Testis (tissue), 3 donors: ENCODE measurements around the gene TECR. TPM values are rescaled to one million over a fixed set of nuclear protein-coding genes. Genes with fewer than 3 reads are reported as not detected.
A peak's percentile ranks its signal among the peaks of the same experiment; 100 is the strongest.

Source experiments
- DNase-seq: peaks from one replicate; pipeline ENCODE4 v3.0.0-alpha.2; 2019
- H3K27ac ChIP-seq, 2 donors: fragments of 200-600 bp; sonication (generic); one replicate each; pipeline ENCODE4 v1.5.1; 2019
- H3K27me3 ChIP-seq: fragments of 200-600 bp; sonication (generic); one replicate; pipeline ENCODE4 v1.5.1; 2019
- H3K36me3 ChIP-seq: fragments of 200-600 bp; sonication (generic); one replicate; pipeline ENCODE4 v1.5.1; 2017; ENCODE audit warnings: low read depth; ENCODE audit errors: missing control alignments
- H3K4me1 ChIP-seq: fragments of 200-600 bp; sonication (generic); one replicate; pipeline ENCODE4 v1.5.1; 2019
- H3K4me3 ChIP-seq, 2 donors: fragments of 200-600 bp; sonication (generic); one replicate each; pipeline ENCODE4 v1.5.1; 2017 to 2019
- H3K9me3 ChIP-seq: fragments of 200-600 bp; sonication (generic); one replicate; pipeline ENCODE4 v1.5.1; 2017
- POLR2A ChIP-seq: fragments of 450-650 bp; IDR thresholded peaks from one replicate; pipeline ENCODE4 v1.6.1; 2017; ENCODE audit warnings: antibody characterized with exemption, mild to moderate bottlenecking, moderate library complexity
- WGBS, 2 donors: methylation state at CpG; one replicate each; pipeline ENCODE4 v1.1.5; 2018; 5-methylcytosine and 5-hydroxymethylcytosine counted together
- intact Hi-C: fragments of 100-400 bp; cut with DNase I; formaldehyde crosslinking; loops from one replicate; pipeline ENCODE4 v1.15.1; 2023; ENCODE audit warnings: low total_unique reads
- polyA plus RNA-seq: library from polyadenylated mRNA; stranded (reverse); fragments of 350-450 nt; fragmentation: Illumina TruSeq; extraction: RNeasy Lipid Tissue Mini Kit (QIAGEN cat#74804); gene quantifications from one replicate; pipeline ENCODE4 v1.2.3, GENCODE V29; 2014; ENCODE audit warnings: low read depth, low replicate concordance; ENCODE audit not compliant: insufficient read depth
- total RNA-seq, 2 donors: library from RNA; depleted of rRNA; stranded (reverse); fragments of >200 nt; gene quantifications; one replicate each; pipeline ENCODE4 v1.2.3, GENCODE V29; 2016
- TF ChIP-seq, protein P1 (sequence below), 3 experiments: fragments of 450-650 bp in 2 of 3; fragments of 200-600 bp in 1 of 3; sonication (generic) in 1 of 3; IDR thresholded peaks; one replicate each; pipeline ENCODE4 v1.5.1; 2016 to 2019; ENCODE audit warnings: antibody characterized with exemption in 3 of 3, mild to moderate bottlenecking in 2 of 3, moderate library complexity in 1 of 3

TECR gene
- total and polyA plus RNA-seq, 3 donors from 2014 or later = 164 to 418 (median 192) TPM

DNA sequence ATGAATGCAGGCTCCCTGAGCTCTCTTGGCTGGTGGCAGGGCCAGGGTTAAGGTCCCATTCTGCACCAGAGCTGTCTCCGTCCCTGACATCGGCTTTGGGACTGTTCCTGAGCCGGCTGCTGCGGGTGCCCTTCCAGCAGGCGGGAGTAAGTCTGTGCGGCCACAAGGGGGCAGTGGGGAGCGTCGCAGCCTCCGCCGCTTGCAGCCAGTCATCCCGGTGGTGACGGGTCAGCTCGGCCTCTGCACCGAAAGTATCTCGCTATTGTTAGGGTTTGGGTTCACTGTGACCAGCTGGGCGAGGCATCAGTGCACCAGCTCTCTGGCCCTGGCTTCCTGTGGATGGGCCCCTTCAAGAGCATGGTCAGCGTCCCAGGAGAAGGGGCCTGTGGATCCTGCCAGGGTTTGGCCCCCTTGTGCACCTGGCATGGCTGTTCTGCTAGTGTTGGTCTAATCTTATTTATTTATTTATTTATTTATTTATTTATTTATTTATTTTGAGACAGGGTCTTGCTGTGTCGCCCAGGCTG lies 27.3 kb downstream of the TECR start:
- peaks cover 37% of the 10 kb centered on the region for H3K4me1 ChIP-seq
- H3K4me3 ChIP-seq = no peak overlapping the region
- H3K27ac ChIP-seq = no peak overlapping the region
- intact Hi-C loops = no loop called here
- H3K36me3 ChIP-seq = no peaks in the 10 kb centered on the region
- peak; percentile 72 for DNase-seq
- H3K9me3 ChIP-seq = no peaks in the 10 kb centered on the region
- 30 to 76% methylated on average over 3 to 18 of the region's 18 CpGs for WGBS, 2 donors
- H3K27me3 ChIP-seq = no peaks in the 10 kb centered on the region
- TF ChIP-seq, protein P1, sequence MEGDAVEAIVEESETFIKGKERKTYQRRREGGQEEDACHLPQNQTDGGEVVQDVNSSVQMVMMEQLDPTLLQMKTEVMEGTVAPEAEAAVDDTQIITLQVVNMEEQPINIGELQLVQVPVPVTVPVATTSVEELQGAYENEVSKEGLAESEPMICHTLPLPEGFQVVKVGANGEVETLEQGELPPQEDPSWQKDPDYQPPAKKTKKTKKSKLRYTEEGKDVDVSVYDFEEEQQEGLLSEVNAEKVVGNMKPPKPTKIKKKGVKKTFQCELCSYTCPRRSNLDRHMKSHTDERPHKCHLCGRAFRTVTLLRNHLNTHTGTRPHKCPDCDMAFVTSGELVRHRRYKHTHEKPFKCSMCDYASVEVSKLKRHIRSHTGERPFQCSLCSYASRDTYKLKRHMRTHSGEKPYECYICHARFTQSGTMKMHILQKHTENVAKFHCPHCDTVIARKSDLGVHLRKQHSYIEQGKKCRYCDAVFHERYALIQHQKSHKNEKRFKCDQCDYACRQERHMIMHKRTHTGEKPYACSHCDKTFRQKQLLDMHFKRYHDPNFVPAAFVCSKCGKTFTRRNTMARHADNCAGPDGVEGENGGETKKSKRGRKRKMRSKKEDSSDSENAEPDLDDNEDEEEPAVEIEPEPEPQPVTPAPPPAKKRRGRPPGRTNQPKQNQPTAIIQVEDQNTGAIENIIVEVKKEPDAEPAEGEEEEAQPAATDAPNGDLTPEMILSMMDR (IDR thresholded peaks at IDR 0.05) = peak; percentile 62 to 92 (median 78)
- TF ChIP-seq POLR2A = no peak

DNA sequence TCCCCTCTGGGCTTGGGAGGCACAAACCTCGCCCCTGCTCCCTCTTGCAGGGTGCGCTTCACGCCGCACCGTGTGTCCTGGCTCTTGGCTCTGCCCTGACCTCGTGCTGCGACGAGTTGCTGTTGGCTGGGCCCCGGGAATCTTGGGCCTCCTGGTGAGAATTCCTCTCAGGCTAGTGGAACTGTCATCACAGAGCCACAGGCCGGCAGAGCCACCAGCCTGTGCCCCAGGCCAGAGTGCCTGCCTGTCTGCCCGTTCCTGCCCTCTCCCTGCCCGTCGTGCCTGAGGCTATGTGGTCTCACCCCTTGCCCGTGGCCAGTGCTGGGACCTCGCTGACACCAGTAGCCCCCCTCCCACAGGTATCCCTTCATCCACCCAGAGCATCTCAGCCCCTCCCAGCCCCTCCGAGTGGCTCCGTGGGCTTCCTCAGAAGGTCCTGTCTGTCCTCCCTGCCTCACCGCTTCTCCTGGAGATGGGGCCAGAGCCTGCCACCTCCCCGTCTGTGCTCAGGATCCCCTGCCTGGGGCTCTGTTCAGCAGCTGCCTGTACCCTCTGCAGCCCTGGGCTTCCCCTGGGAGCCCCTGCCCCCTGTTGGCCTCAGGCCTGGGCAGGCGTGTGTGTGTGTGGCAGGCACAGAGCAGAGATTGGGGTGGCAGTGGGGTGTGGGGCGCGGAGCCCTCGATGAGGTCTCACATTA lies 29.1 kb downstream of the TECR start:
- Histone ChIP-seq H3K4me1 (peaks cover 40% of the 10 kb centered on the region), H3K27me3 (no peaks in the 10 kb centered on the region), H3K4me3 (no peak overlapping the region), H3K27ac (no peak overlapping the region), H3K36me3 (no peaks in the 10 kb centered on the region), H3K9me3 (no peaks in the 10 kb centered on the region)
- no peak for TF ChIP-seq POLR2A
- TF ChIP-seq, protein P1 (IDR thresholded peaks at IDR 0.05) = no peak
- DNase-seq = no peak
- intact Hi-C loops = no loop called here
- 79 to 82% methylated on average over 21 to 23 of the region's 23 CpGs for WGBS, 2 donors

DNA sequence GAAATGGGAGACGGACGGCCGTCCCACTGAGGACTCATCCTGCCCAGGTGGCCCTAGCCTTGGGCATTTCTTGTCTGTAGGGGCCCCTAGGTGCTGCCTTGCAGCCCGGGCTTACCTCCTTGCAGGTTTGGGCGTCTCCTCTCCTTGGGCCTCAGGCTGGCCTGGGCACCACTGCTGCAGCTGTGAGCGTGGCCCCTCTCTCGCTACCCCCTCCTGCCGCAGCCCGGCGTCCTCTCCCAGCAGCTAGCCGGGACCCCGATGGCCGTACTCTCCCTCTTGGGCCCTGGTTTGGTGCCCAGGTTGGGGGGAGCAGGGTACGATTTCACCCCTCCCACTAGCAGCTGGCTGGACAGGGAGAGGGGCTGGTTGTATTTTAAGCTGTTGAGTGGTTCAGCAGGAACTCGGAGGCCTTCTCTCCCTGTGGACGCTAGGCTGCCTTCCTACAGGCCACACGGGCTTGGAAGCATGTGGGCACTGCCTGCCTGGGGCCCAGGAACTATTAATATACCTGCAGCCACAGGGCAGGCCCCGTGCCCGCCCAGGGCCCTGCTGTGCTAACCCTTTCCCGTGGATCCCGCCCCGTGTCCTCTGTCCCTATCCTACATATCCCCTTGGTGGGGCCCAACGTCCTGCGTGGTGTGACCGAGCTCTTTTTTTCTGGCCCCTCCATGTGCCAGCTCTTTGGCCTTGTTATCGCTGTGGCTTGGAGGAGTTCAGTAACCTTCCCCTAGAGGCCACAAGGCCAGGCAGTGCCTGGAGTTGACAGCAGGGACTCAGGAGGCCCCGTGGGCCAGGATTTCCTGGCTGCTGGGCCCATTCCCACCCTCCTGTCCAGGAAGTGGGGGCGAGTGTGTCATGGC lies 30.8 kb downstream of the TECR start:
- no peaks in the 10 kb centered on the region for H3K27me3 ChIP-seq

DNA sequence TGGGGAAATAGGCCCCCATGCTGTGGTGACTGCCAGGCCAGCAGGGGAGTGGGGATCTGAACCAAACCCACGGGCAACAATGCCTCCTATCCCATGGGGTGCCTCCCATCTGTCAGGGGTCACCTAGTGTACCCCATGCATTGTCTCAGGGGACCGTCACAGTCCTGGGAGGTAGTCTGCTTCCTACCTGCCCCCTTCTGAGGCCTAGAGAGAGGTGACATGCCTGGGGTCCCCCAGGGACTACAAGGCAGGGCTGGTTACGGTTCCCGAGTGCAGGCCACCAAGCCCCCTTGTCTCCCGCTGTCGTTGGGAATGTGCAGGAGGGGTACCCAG lies 31.3 kb downstream of the TECR start:
- H3K4me1 ChIP-seq = peaks cover 29% of the 10 kb centered on the region
- DNase-seq = no peak
- no peak overlapping the region for H3K27ac ChIP-seq
- no peaks in the 10 kb centered on the region for H3K9me3 ChIP-seq
- no peak for TF ChIP-seq POLR2A
- TF ChIP-seq, protein P1 (IDR thresholded peaks at IDR 0.05) = no peak
- WGBS, 2 donors = 80 to 88% methylated on average over 2 to 6 of the region's 6 CpGs
- H3K27me3 ChIP-seq = no peaks in the 10 kb centered on the region
- H3K4me3 ChIP-seq = no peak overlapping the region
- H3K36me3 ChIP-seq = no peaks in the 10 kb centered on the region
- intact Hi-C loops = no loop called here

More for the DNA sequence above, 30.8 kb downstream of the TECR start:
- H3K9me3 ChIP-seq = no peaks in the 10 kb centered on the region
- no peaks in the 10 kb centered on the region for H3K36me3 ChIP-seq
- H3K4me3 ChIP-seq = no peak overlapping the region
- H3K27ac ChIP-seq = no peak overlapping the region
- 72 to 78% methylated on average over 20 to 28 of the region's 28 CpGs for WGBS, 2 donors
- TF ChIP-seq POLR2A = no peak
- TF ChIP-seq, protein P1 (IDR thresholded peaks at IDR 0.05) = no peak
- no peak for DNase-seq
- intact Hi-C loops = no loop called here
- H3K4me1 ChIP-seq = peaks cover 29% of the 10 kb centered on the region
